WTC11 (cell line): ENCODE results near the gene NDUFAF2. TPM values are rescaled to one million over a fixed set of nuclear protein-coding genes. Genes with fewer than 3 reads are reported as not detected.

Experiments used
- ATAC-seq: fragments of 200-7000 bp; cut with Tn5 transposase; 2 replicates; pipeline ENCODE4 v1.10.0; 2021; ENCODE audit warnings: mild to moderate bottlenecking, moderate library complexity
- CTCF ChIA-PET: fragments of 300-600 bp; sonication (Branson Sonifier 250); formaldehyde crosslinking; loops from one replicate; lab custom pipeline; 2021; ENCODE audit warnings: antibody characterized with exemption; lab: Charles Lee
- POLR2A ChIA-PET: fragments of 350-600 bp; sonication (Branson Sonifier 250); formaldehyde crosslinking; loops from one replicate; lab custom pipeline; 2021; ENCODE audit warnings: antibody characterized with exemption; lab: Charles Lee
- DNase-seq: peaks from one replicate; pipeline ENCODE4 v3.0.0; 2021; ENCODE audit warnings: low spot score
- H3K27ac Mint-ChIP-seq: 2 replicates; pipeline ENCODE4 v1.8.0; 2021; ENCODE audit warnings: mixed read lengths
- H3K27me3 Mint-ChIP-seq: 2 replicates; pipeline ENCODE4 v1.8.0; 2021; ENCODE audit warnings: low read depth, mild to moderate bottlenecking, moderate library complexity, mixed read lengths
- H3K36me3 Mint-ChIP-seq: 2 replicates; pipeline ENCODE4 v1.8.0; 2021; ENCODE audit warnings: mixed read lengths
- H3K4me1 Mint-ChIP-seq: 2 replicates; pipeline ENCODE4 v1.8.0; 2022; ENCODE audit warnings: mixed read lengths
- H3K4me3 Mint-ChIP-seq: 2 replicates; pipeline ENCODE4 v1.8.0; 2021; ENCODE audit warnings: mild to moderate bottlenecking, moderate library complexity, mixed read lengths
- H3K9me3 Mint-ChIP-seq: 2 replicates; pipeline ENCODE4 v1.8.0; 2021; ENCODE audit warnings: mixed read lengths
- ELF4 ChIP-seq: sonication (generic); formaldehyde crosslinking; IDR thresholded peaks from 2 replicates; pipeline ENCODE4 v1.8.1; 2022; ENCODE audit warnings: low read depth, mild to moderate bottlenecking, moderate library complexity, missing genetic modification reagents
- EMX1 ChIP-seq: fragments of 250-450 bp; sonication (Bioruptor Pico); IDR thresholded peaks from 2 replicates; pipeline ENCODE4 v1.8.0; 2021; ENCODE audit warnings: mild to moderate bottlenecking
- ETV6 ChIP-seq: sonication (generic); formaldehyde crosslinking; IDR thresholded peaks from 2 replicates; pipeline ENCODE4 v1.8.1; 2022; ENCODE audit warnings: mild to moderate bottlenecking, missing genetic modification reagents
- FOXK1 ChIP-seq: sonication (generic); formaldehyde crosslinking; IDR thresholded peaks from 2 replicates; pipeline ENCODE4 v1.8.0; 2022; ENCODE audit warnings: mild to moderate bottlenecking, moderate library complexity, missing genetic modification reagents
- GABPB1 ChIP-seq: sonication (generic); formaldehyde crosslinking; IDR thresholded peaks from 2 replicates; pipeline ENCODE4 v1.8.1; 2023; ENCODE audit warnings: mild to moderate bottlenecking, missing genetic modification reagents
- GTF2I ChIP-seq: fragments of 250-450 bp; sonication (Bioruptor Pico); conservative IDR thresholded peaks from 2 replicates; pipeline ENCODE4 v1.4.0; 2021; ENCODE audit warnings: mild to moderate bottlenecking
- KAT7 ChIP-seq: sonication (generic); formaldehyde crosslinking; IDR thresholded peaks from 2 replicates; pipeline ENCODE4 v1.8.1; 2023; ENCODE audit warnings: missing genetic modification reagents, mild to moderate bottlenecking, borderline replicate concordance
- MXD4 ChIP-seq: fragments of 250-450 bp; sonication (Bioruptor Pico); IDR thresholded peaks from 2 replicates; pipeline ENCODE4 v1.8.0; 2021; ENCODE audit warnings: mild to moderate bottlenecking, moderate library complexity, borderline replicate concordance
- NFATC4 ChIP-seq: fragments of 250-450 bp; sonication (Bioruptor Pico); IDR thresholded peaks from 2 replicates; pipeline ENCODE4 v1.9.0; 2021; ENCODE audit warnings: mild to moderate bottlenecking
- NR1H2 ChIP-seq: sonication (generic); formaldehyde crosslinking; IDR thresholded peaks from 2 replicates; pipeline ENCODE4 v1.9.0; 2021; ENCODE audit warnings: mild to moderate bottlenecking, moderate library complexity, missing genetic modification reagents
- NR2C2 ChIP-seq: sonication (generic); formaldehyde crosslinking; IDR thresholded peaks from 2 replicates; pipeline ENCODE4 v1.8.0; 2022; ENCODE audit warnings: mild to moderate bottlenecking, missing genetic modification reagents
- RORB ChIP-seq: fragments of 250-450 bp; sonication (Bioruptor Pico); IDR thresholded peaks from 2 replicates; pipeline ENCODE4 v1.9.0; 2021; ENCODE audit warnings: mild to moderate bottlenecking
- SMAD3 ChIP-seq: sonication (generic); formaldehyde crosslinking; IDR thresholded peaks from 2 replicates; pipeline ENCODE4 v1.8.0; 2022; ENCODE audit warnings: missing genetic modification reagents, mild to moderate bottlenecking, borderline replicate concordance
- SP1 ChIP-seq: sonication (generic); formaldehyde crosslinking; conservative IDR thresholded peaks from 2 replicates; pipeline ENCODE4 v1.8.1; 2022; ENCODE audit warnings: missing genetic modification reagents
- TCF7 ChIP-seq: sonication (generic); formaldehyde crosslinking; IDR thresholded peaks from 2 replicates; pipeline ENCODE4 v1.8.0; 2022; ENCODE audit warnings: mild to moderate bottlenecking, low read depth, missing genetic modification reagents, moderate library complexity
- TEAD1 ChIP-seq: sonication (generic); formaldehyde crosslinking; IDR thresholded peaks from 2 replicates; pipeline ENCODE4 v1.8.0; 2022; ENCODE audit warnings: mild to moderate bottlenecking, missing genetic modification reagents
- TP53 ChIP-seq: sonication (generic); formaldehyde crosslinking; IDR thresholded peaks from 2 replicates; pipeline ENCODE4 v1.8.1; 2023; ENCODE audit warnings: mild to moderate bottlenecking, missing genetic modification reagents
- ZNF121 ChIP-seq: sonication (generic); formaldehyde crosslinking; IDR thresholded peaks from 2 replicates; pipeline ENCODE4 v1.8.0; 2023; ENCODE audit warnings: missing genetic modification reagents
- ZNF219 ChIP-seq: sonication (generic); formaldehyde crosslinking; IDR thresholded peaks from 2 replicates; pipeline ENCODE4 v1.8.0; 2023; ENCODE audit warnings: missing genetic modification reagents, mild to moderate bottlenecking, borderline replicate concordance
- ZNF263 ChIP-seq: sonication (generic); formaldehyde crosslinking; IDR thresholded peaks from 2 replicates; pipeline ENCODE4 v1.8.1; 2022; ENCODE audit warnings: low read depth, mild to moderate bottlenecking, moderate library complexity, missing genetic modification reagents
- ZNF396 ChIP-seq: fragments of 250-450 bp; sonication (Bioruptor Pico); IDR thresholded peaks from 2 replicates; pipeline ENCODE4 v1.8.0; 2021; ENCODE audit warnings: mild to moderate bottlenecking, moderate library complexity, borderline replicate concordance
- ZNF416 ChIP-seq: fragments of 250-450 bp; sonication (Bioruptor Pico); IDR thresholded peaks from 2 replicates; pipeline ENCODE4 v1.9.0; 2021; ENCODE audit warnings: mild to moderate bottlenecking, inconsistent platforms
- ZSCAN18 ChIP-seq: fragments of 250-450 bp; sonication (Bioruptor Pico); IDR thresholded peaks from 2 replicates; pipeline ENCODE4 v2.1.2; 2022; ENCODE audit warnings: mild to moderate bottlenecking, moderate library complexity
- total RNA-seq: library from RNA; stranded (reverse); gene quantifications from 3 replicates; pipeline ENCODE4 v1.2.3, GENCODE V29; 2021
- TF ChIP-seq, protein P1 (sequence below): sonication (generic); formaldehyde crosslinking; IDR thresholded peaks from 2 replicates; pipeline ENCODE4 v1.8.1; 2023; ENCODE audit warnings: mild to moderate bottlenecking, moderate library complexity, missing genetic modification reagents
- TF ChIP-seq, protein P2 (sequence below): fragments of 250-450 bp; sonication (Bioruptor Pico); IDR thresholded peaks from 2 replicates; pipeline ENCODE4 v1.9.0; 2021; ENCODE audit warnings: mild to moderate bottlenecking
- TF ChIP-seq, protein P3 (sequence below): sonication (generic); formaldehyde crosslinking; IDR thresholded peaks from 2 replicates; pipeline ENCODE4 v1.8.0; 2022; ENCODE audit warnings: mild to moderate bottlenecking, missing genetic modification reagents
- TF ChIP-seq, protein P4 (sequence below): sonication (generic); formaldehyde crosslinking; IDR thresholded peaks from 2 replicates; pipeline ENCODE4 v1.8.1; 2023; ENCODE audit warnings: mild to moderate bottlenecking, missing genetic modification reagents, moderate library complexity
- TF ChIP-seq, protein P5 (sequence below): sonication (generic); formaldehyde crosslinking; IDR thresholded peaks from 2 replicates; pipeline ENCODE4 v1.8.1; 2023; ENCODE audit warnings: mild to moderate bottlenecking, missing genetic modification reagents

NDUFAF2 gene
- total RNA-seq, 1 experiment from 2014 or later = 42.0 TPM

GRCh38 chr5:61139931-61140330 lies 194.9 kb downstream of the NDUFAF2 start (continued):
- TF ChIP-seq, protein P1, sequence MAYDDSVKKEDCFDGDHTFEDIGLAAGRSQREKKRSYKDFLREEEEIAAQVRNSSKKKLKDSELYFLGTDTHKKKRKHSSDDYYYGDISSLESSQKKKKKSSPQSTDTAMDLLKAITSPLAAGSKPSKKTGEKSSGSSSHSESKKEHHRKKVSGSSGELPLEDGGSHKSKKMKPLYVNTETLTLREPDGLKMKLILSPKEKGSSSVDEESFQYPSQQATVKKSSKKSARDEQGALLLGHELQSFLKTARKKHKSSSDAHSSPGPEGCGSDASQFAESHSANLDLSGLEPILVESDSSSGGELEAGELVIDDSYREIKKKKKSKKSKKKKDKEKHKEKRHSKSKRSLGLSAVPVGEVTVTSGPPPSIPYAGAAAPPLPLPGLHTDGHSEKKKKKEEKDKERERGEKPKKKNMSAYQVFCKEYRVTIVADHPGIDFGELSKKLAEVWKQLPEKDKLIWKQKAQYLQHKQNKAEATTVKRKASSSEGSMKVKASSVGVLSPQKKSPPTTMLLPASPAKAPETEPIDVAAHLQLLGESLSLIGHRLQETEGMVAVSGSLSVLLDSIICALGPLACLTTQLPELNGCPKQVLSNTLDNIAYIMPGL (CRISPR knock-in tag) = no peak
- TF ChIP-seq TP53 = no peak
- TF ChIP-seq, protein P2, sequence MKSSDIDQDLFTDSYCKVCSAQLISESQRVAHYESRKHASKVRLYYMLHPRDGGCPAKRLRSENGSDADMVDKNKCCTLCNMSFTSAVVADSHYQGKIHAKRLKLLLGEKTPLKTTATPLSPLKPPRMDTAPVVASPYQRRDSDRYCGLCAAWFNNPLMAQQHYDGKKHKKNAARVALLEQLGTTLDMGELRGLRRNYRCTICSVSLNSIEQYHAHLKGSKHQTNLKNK (CRISPR knock-in tag) = no peak
- no peak for TF ChIP-seq ZNF416 (CRISPR knock-in tag)
- TF ChIP-seq FOXK1 = no peak

DNA sequence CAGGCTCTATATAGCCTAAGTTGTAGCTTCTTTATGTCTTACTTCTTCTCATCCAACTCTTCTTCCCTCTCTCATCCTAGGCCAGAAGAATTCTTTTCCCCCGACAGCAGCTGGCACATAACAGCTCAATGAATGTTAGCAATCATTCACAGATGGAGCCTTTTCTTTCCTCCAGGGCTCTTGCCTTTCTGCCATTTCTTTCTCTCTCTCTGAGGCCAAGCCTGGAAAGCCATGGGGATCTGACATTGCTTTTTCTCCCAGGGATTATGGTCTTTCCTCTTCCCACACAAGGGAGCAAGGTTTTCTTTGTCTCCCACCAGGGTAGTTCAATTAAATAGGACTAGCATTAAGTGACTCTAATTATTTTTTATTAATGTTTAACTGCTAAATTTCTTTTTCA lies 196.8 kb downstream of the NDUFAF2 start:
- H3K27ac Mint-ChIP-seq = no peak overlapping the region

GRCh38 chr5:61142391-61142790 lies 197.4 kb downstream of the NDUFAF2 start:
- ATAC-seq (no peak), DNase-seq (no peak)
- ChIA-PET CTCF (no interaction called here), POLR2A (no interaction called here)
- H3K9me3 Mint-ChIP-seq = no peaks in the 10 kb centered on the region
- H3K4me3 Mint-ChIP-seq = no peak overlapping the region
- H3K36me3 Mint-ChIP-seq = no peaks in the 10 kb centered on the region
- H3K4me1 Mint-ChIP-seq = peaks cover 7% of the 10 kb centered on the region
- H3K27ac Mint-ChIP-seq = no peak overlapping the region
- H3K27me3 Mint-ChIP-seq = no peaks in the 10 kb centered on the region
- TF ChIP-seq, protein P3, sequence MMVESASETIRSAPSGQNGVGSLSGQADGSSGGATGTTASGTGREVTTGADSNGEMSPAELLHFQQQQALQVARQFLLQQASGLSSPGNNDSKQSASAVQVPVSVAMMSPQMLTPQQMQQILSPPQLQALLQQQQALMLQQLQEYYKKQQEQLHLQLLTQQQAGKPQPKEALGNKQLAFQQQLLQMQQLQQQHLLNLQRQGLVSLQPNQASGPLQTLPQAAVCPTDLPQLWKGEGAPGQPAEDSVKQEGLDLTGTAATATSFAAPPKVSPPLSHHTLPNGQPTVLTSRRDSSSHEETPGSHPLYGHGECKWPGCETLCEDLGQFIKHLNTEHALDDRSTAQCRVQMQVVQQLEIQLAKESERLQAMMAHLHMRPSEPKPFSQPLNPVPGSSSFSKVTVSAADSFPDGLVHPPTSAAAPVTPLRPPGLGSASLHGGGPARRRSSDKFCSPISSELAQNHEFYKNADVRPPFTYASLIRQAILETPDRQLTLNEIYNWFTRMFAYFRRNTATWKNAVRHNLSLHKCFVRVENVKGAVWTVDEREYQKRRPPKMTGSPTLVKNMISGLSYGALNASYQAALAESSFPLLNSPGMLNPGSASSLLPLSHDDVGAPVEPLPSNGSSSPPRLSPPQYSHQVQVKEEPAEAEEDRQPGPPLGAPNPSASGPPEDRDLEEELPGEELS = no peak
- no peak for TF ChIP-seq NFATC4 (CRISPR knock-in tag)
- TF ChIP-seq, protein P1 (CRISPR knock-in tag) = no peak
- no peak for TF ChIP-seq ELF4 (CRISPR knock-in tag)
- no peak for TF ChIP-seq NR1H2
- no peak for TF ChIP-seq ZNF396
- no peak for TF ChIP-seq GTF2I (CRISPR knock-in tag)
- no peak for TF ChIP-seq TEAD1
- TF ChIP-seq ETV6 (CRISPR knock-in tag) = no peak
- TF ChIP-seq ZNF219 (CRISPR knock-in tag) = no peak
- no peak for TF ChIP-seq ZNF121 (CRISPR knock-in tag)
- no peak for TF ChIP-seq MXD4 (CRISPR knock-in tag)
- no peak for TF ChIP-seq ZSCAN18
- no peak for TF ChIP-seq TP53

More for the DNA sequence above, 196.8 kb downstream of the NDUFAF2 start:
- POLR2A ChIA-PET = no interaction called here
- H3K4me3 Mint-ChIP-seq = no peak overlapping the region
- peaks cover 7% of the 10 kb centered on the region for H3K4me1 Mint-ChIP-seq
- ATAC-seq (no peak; the same call in 1 of the 2 replicates), DNase-seq (no peak)
- no peaks in the 10 kb centered on the region for H3K27me3 Mint-ChIP-seq
- H3K9me3 Mint-ChIP-seq = no peaks in the 10 kb centered on the region
- TF ChIP-seq ZNF263 (CRISPR knock-in tag) (no peak), KAT7 (CRISPR knock-in tag) (no peak), NR2C2 (CRISPR knock-in tag) (no peak), RORB (CRISPR knock-in tag) (no peak), SMAD3 (CRISPR knock-in tag) (no peak), SP1 (CRISPR knock-in tag) (no peak), EMX1 (CRISPR knock-in tag) (no peak), GABPB1 (no peak), TCF7 (CRISPR knock-in tag) (no peak)
- TF ChIP-seq, protein P4, sequence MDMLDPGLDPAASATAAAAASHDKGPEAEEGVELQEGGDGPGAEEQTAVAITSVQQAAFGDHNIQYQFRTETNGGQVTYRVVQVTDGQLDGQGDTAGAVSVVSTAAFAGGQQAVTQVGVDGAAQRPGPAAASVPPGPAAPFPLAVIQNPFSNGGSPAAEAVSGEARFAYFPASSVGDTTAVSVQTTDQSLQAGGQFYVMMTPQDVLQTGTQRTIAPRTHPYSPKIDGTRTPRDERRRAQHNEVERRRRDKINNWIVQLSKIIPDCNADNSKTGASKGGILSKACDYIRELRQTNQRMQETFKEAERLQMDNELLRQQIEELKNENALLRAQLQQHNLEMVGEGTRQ = no peak
- TF ChIP-seq, protein P5, sequence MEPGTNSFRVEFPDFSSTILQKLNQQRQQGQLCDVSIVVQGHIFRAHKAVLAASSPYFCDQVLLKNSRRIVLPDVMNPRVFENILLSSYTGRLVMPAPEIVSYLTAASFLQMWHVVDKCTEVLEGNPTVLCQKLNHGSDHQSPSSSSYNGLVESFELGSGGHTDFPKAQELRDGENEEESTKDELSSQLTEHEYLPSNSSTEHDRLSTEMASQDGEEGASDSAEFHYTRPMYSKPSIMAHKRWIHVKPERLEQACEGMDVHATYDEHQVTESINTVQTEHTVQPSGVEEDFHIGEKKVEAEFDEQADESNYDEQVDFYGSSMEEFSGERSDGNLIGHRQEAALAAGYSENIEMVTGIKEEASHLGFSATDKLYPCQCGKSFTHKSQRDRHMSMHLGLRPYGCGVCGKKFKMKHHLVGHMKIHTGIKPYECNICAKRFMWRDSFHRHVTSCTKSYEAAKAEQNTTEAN (CRISPR knock-in tag) = no peak
- no peaks in the 10 kb centered on the region for H3K36me3 Mint-ChIP-seq
- CTCF ChIA-PET = interaction anchor here (0.6 kb wide), 1 partner anchor 585 kb away, joined by 3 read pairs; no protein-coding TSS in a partner anchor
